ENCODE data around the gene DNAJC15.

Gene DNAJC15

GRCh38 chr13:43110658-43111057 is 87.3 kb downstream of the DNAJC15 start (continued):
- TF ChIP-seq, protein P1, sequence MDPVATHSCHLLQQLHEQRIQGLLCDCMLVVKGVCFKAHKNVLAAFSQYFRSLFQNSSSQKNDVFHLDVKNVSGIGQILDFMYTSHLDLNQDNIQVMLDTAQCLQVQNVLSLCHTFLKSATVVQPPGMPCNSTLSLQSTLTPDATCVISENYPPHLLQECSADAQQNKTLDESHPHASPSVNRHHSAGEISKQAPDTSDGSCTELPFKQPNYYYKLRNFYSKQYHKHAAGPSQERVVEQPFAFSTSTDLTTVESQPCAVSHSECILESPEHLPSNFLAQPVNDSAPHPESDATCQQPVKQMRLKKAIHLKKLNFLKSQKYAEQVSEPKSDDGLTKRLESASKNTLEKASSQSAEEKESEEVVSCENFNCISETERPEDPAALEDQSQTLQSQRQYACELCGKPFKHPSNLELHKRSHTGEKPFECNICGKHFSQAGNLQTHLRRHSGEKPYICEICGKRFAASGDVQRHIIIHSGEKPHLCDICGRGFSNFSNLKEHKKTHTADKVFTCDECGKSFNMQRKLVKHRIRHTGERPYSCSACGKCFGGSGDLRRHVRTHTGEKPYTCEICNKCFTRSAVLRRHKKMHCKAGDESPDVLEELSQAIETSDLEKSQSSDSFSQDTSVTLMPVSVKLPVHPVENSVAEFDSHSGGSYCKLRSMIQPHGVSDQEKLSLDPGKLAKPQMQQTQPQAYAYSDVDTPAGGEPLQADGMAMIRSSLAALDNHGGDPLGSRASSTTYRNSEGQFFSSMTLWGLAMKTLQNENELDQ (tag by site-specific recombination; IDR thresholded peaks at IDR 0.05; ENCODE audit: low read depth) = no peak
- no peak for TF ChIP-seq ZBTB7A (tag by site-specific recombination; IDR thresholded peaks at IDR 0.05; ENCODE audit: low read depth)
- TF ChIP-seq ZNF114 (tag by site-specific recombination; IDR thresholded peaks at IDR 0.05) = no peak
- TF ChIP-seq INSM2 (tag by site-specific recombination; IDR thresholded peaks at IDR 0.05) = no peak
- TF ChIP-seq ZNF571 (tag by site-specific recombination; IDR thresholded peaks at IDR 0.05) = no peak
- no peak for TF ChIP-seq SP2 (tag by site-specific recombination; IDR thresholded peaks at IDR 0.05)
- no peak for TF ChIP-seq ZNF239 (tag by site-specific recombination; IDR thresholded peaks at IDR 0.05)
- TF ChIP-seq BCL6B (tag by site-specific recombination; IDR thresholded peaks at IDR 0.05) = no peak
- TF ChIP-seq ZSCAN30 (tag by site-specific recombination; IDR thresholded peaks at IDR 0.05) = peak; percentile 46; the same call in 1 of the 2 replicates
- TF ChIP-seq, protein P2, sequence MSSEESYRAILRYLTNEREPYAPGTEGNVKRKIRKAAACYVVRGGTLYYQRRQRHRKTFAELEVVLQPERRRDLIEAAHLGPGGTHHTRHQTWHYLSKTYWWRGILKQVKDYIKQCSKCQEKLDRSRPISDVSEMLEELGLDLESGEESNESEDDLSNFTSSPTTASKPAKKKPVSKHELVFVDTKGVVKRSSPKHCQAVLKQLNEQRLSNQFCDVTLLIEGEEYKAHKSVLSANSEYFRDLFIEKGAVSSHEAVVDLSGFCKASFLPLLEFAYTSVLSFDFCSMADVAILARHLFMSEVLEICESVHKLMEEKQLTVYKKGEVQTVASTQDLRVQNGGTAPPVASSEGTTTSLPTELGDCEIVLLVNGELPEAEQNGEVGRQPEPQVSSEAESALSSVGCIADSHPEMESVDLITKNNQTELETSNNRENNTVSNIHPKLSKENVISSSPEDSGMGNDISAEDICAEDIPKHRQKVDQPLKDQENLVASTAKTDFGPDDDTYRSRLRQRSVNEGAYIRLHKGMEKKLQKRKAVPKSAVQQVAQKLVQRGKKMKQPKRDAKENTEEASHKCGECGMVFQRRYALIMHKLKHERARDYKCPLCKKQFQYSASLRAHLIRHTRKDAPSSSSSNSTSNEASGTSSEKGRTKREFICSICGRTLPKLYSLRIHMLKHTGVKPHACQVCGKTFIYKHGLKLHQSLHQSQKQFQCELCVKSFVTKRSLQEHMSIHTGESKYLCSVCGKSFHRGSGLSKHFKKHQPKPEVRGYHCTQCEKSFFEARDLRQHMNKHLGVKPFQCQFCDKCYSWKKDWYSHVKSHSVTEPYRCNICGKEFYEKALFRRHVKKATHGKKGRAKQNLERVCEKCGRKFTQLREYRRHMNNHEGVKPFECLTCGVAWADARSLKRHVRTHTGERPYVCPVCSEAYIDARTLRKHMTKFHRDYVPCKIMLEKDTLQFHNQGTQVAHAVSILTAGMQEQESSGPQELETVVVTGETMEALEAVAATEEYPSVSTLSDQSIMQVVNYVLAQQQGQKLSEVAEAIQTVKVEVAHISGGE (tag by site-specific recombination; conservative IDR thresholded peaks at IDR 0.05; ENCODE audit: low read depth) = no peak
- TF ChIP-seq ZNF596 (tag by site-specific recombination; IDR thresholded peaks at IDR 0.05) = peak; percentile 16; the same call in 1 of the 2 replicates
- no peak for TF ChIP-seq ZNF423 (tag by site-specific recombination; IDR thresholded peaks at IDR 0.05)
- no peak for TF ChIP-seq ZNF404 (tag by site-specific recombination; IDR thresholded peaks at IDR 0.05)
- TF ChIP-seq ZNF133 (tag by site-specific recombination; IDR thresholded peaks at IDR 0.05) = no peak
- no peak for TF ChIP-seq ZNF677 (tag by site-specific recombination; IDR thresholded peaks at IDR 0.05)
- TF ChIP-seq REST (tag by site-specific recombination; IDR thresholded peaks at IDR 0.05) = no peak
- TF ChIP-seq ZNF621 (tag by site-specific recombination; IDR thresholded peaks at IDR 0.05) = no peak
- TF ChIP-seq BCL11A (tag by site-specific recombination; IDR thresholded peaks at IDR 0.05; ENCODE audit: low read depth) = no peak
- 0 out of 2 replicates have a peak, but pooled peaks have one; percentile 18 for TF ChIP-seq IKZF3 (tag by site-specific recombination; IDR thresholded peaks at IDR 0.05)
- TF ChIP-seq ZNF600 (tag by site-specific recombination; IDR thresholded peaks at IDR 0.05) = no peak
- no peak for TF ChIP-seq ZNF585B (tag by site-specific recombination; IDR thresholded peaks at IDR 0.05)
- 0 out of 2 replicates have a peak, but pooled peaks have one; percentile 71 for TF ChIP-seq BCL11B (tag by site-specific recombination; IDR thresholded peaks at IDR 0.05; ENCODE audit: low read depth)
- TF ChIP-seq KLF17 (tag by site-specific recombination; IDR thresholded peaks at IDR 0.05) = no peak
- no peak for TF ChIP-seq ZFP69B (tag by site-specific recombination; IDR thresholded peaks at IDR 0.05)
- peak; percentile 82 for TF ChIP-seq FEZF1 (tag by site-specific recombination; IDR thresholded peaks at IDR 0.05)
- TF ChIP-seq ZNF830 (tag by site-specific recombination; IDR thresholded peaks at IDR 0.05; ENCODE audit: low read depth) = no peak
- no peak for TF ChIP-seq GLIS1 (tag by site-specific recombination; IDR thresholded peaks at IDR 0.05)
- TF ChIP-seq ZNF202 (tag by site-specific recombination; IDR thresholded peaks at IDR 0.05; ENCODE audit: borderline replicate concordance) = no peak
- no peak for TF ChIP-seq ZNF19 (tag by site-specific recombination; IDR thresholded peaks at IDR 0.05; ENCODE audit: low read depth)

Data from HEK293 (cell line).